Astrocyte (in vitro differentiated cells and primary cell): ENCODE results near the gene ADAMTS17. TPM values are rescaled to one million over a fixed set of nuclear protein-coding genes. Genes with fewer than 3 reads are reported as not detected.

ENCODE experiments used
- DNase-seq: peaks from one replicate; pipeline ENCODE4 v3.0.0-alpha.2; 2010; ENCODE audit warnings: low read depth
- FAIRE-seq: peaks from 2 replicates; lab custom pipeline; 2011; peaks lifted over from hg19 to GRCh38; lab: Jason Lieb, UNC
- H2AFZ ChIP-seq: 2 replicates; pipeline ENCODE4 v1.6.0; 2012; ENCODE audit warnings: low read depth, low read length, inconsistent platforms
- H3K27ac ChIP-seq: 2 replicates; pipeline ENCODE4 v1.5.1; 2011; ENCODE audit warnings: low read depth, low read length, inconsistent platforms
- H3K27me3 ChIP-seq: 2 replicates; pipeline ENCODE4 v1.6.0; 2011; ENCODE audit warnings: low read length, inconsistent platforms; ENCODE audit not compliant: insufficient read depth
- H3K36me3 ChIP-seq: 2 replicates; pipeline ENCODE4 v1.5.1; 2011; ENCODE audit warnings: low read length, inconsistent platforms; ENCODE audit not compliant: insufficient read depth
- H3K4me1 ChIP-seq: 2 replicates; pipeline ENCODE4 v1.5.1; 2011; ENCODE audit warnings: low read length, inconsistent platforms; ENCODE audit not compliant: insufficient read depth
- H3K4me2 ChIP-seq: 2 replicates; pipeline ENCODE4 v1.6.0; 2012; ENCODE audit warnings: low read length, inconsistent platforms
- H3K4me3 ChIP-seq: 2 replicates; pipeline ENCODE4 v1.5.1; 2011; ENCODE audit warnings: low read depth, mild to moderate bottlenecking, low read length, inconsistent platforms; ENCODE audit not compliant: insufficient read depth
- H3K79me2 ChIP-seq: 2 replicates; pipeline ENCODE4 v1.6.0; 2012; ENCODE audit warnings: mild to moderate bottlenecking, low read length, inconsistent platforms; ENCODE audit not compliant: insufficient read depth
- H3K9ac ChIP-seq: 2 replicates; pipeline ENCODE4 v1.6.0; 2012; ENCODE audit warnings: mild to moderate bottlenecking, low read length, inconsistent platforms
- H3K9me3 ChIP-seq: 2 replicates; pipeline ENCODE4 v1.5.1; 2012; ENCODE audit warnings: low read depth, mild to moderate bottlenecking, low read length, inconsistent platforms; ENCODE audit not compliant: insufficient read depth
- H4K20me1 ChIP-seq: 2 replicates; pipeline ENCODE4 v1.6.0; 2012; ENCODE audit warnings: low read length, inconsistent platforms; ENCODE audit not compliant: insufficient read depth
- H3K27ac Mint-ChIP-seq: one replicate; pipeline ENCODE4 v1.8.0; 2021; ENCODE audit warnings: mild to moderate bottlenecking, mixed read lengths; ENCODE audit not compliant: unreplicated experiment
- H3K27me3 Mint-ChIP-seq: one replicate; pipeline ENCODE4 v1.8.0; 2021; ENCODE audit warnings: low read depth, mixed read lengths; ENCODE audit not compliant: unreplicated experiment
- H3K36me3 Mint-ChIP-seq: one replicate; pipeline ENCODE4 v1.8.0; 2021; ENCODE audit warnings: low read depth, mixed read lengths; ENCODE audit not compliant: unreplicated experiment
- H3K4me1 Mint-ChIP-seq: one replicate; pipeline ENCODE4 v1.8.0; 2021; ENCODE audit warnings: low read depth, mixed read lengths; ENCODE audit not compliant: unreplicated experiment
- H3K4me3 Mint-ChIP-seq: one replicate; pipeline ENCODE4 v1.8.0; 2021; ENCODE audit warnings: mild to moderate bottlenecking, moderate library complexity, mixed read lengths; ENCODE audit not compliant: unreplicated experiment
- H3K9me3 Mint-ChIP-seq: one replicate; pipeline ENCODE4 v1.8.0; 2021; ENCODE audit warnings: mild to moderate bottlenecking, mixed read lengths; ENCODE audit not compliant: unreplicated experiment
- EZH2 ChIP-seq: IDR thresholded peaks from 2 replicates; pipeline ENCODE4 v1.6.1; 2012; ENCODE audit warnings: mild to moderate bottlenecking, low read length, inconsistent platforms; ENCODE audit not compliant: insufficient read depth
- total RNA-seq: library from RNA; stranded (reverse); gene quantifications from 2 replicates; pipeline ENCODE4 v1.2.1, GENCODE V29; 2021
- TF ChIP-seq, protein P1 (sequence below): IDR thresholded peaks from 2 replicates; pipeline ENCODE4 v1.5.1; 2011; ENCODE audit warnings: low read depth, mild to moderate bottlenecking, inconsistent platforms, low read length, moderate library complexity; ENCODE audit not compliant: insufficient read depth

Gene ADAMTS17
- total RNA-seq, 1 donor from 2014 or later: 0.27 TPM

DNA sequence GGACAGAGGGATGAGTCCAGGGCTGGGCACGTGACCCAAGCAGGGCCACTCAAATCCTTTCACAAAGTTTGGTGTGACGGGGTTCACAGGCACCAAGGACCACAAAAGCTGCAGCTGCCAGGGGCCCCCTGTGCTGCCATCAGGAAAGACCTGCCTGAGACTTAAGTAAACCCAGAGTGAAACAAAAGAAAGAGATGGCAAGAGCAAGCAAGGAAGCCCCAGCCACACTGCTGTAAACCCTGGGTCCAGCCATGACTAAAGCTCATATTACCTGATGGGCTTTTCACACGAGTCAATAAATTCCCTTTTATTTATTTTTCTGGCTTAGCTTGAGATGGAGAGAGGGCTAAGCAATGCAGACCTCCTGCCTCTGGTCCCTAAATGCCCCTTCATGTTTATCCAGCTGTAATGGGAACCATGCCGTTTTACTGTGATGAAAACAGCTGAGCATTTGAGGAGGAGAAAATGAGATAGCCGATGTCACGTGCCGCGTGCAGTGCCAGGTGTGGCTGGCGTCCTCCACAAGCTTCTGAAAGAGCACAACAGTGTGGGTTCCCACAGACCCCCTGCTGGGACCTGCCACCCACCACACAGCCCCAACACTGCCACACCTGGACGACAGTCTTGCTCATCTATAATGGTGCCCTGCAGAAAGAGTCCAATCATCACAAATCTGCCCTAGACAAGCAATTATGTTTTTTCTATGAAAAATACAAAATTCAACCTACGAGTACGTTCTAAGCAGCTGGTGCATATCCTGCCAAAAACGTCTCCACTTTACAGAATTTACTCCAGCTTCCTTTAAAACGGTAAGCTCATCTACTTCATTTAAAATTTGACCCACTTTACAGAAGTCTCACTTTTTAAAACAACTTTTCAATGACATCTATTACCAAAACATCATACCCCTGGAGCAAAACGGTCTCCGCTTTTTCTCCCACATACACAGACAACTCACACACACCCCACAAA lies 34.2 kb downstream of the ADAMTS17 start:
- no peak overlapping the region for H3K4me3 Mint-ChIP-seq
- Histone ChIP-seq H3K27ac (no peak overlapping the region), H2AFZ (no peak overlapping the region), H3K4me2 (no peak overlapping the region), H3K27me3 (peaks cover 7% of the 10 kb centered on the region), H3K9me3 (no peaks in the 10 kb centered on the region), H3K4me1 (no peaks in the 10 kb centered on the region), H3K36me3 (no peaks in the 10 kb centered on the region), H3K4me3 (no peak overlapping the region), H3K9ac (no peak overlapping the region), H3K79me2 (no peaks in the 10 kb centered on the region), H4K20me1 (no peaks in the 10 kb centered on the region)
- DNase-seq (no peak), FAIRE-seq (no peak)
- no peak overlapping the region for H3K27ac Mint-ChIP-seq
- H3K36me3 Mint-ChIP-seq: no peaks in the 10 kb centered on the region
- H3K9me3 Mint-ChIP-seq: peaks cover 3% of the 10 kb centered on the region
- TF ChIP-seq, protein P1, sequence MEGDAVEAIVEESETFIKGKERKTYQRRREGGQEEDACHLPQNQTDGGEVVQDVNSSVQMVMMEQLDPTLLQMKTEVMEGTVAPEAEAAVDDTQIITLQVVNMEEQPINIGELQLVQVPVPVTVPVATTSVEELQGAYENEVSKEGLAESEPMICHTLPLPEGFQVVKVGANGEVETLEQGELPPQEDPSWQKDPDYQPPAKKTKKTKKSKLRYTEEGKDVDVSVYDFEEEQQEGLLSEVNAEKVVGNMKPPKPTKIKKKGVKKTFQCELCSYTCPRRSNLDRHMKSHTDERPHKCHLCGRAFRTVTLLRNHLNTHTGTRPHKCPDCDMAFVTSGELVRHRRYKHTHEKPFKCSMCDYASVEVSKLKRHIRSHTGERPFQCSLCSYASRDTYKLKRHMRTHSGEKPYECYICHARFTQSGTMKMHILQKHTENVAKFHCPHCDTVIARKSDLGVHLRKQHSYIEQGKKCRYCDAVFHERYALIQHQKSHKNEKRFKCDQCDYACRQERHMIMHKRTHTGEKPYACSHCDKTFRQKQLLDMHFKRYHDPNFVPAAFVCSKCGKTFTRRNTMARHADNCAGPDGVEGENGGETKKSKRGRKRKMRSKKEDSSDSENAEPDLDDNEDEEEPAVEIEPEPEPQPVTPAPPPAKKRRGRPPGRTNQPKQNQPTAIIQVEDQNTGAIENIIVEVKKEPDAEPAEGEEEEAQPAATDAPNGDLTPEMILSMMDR: no peak
- no peak for TF ChIP-seq EZH2
- peaks cover 34% of the 10 kb centered on the region for H3K27me3 Mint-ChIP-seq
- H3K4me1 Mint-ChIP-seq: no peaks in the 10 kb centered on the region

DNA sequence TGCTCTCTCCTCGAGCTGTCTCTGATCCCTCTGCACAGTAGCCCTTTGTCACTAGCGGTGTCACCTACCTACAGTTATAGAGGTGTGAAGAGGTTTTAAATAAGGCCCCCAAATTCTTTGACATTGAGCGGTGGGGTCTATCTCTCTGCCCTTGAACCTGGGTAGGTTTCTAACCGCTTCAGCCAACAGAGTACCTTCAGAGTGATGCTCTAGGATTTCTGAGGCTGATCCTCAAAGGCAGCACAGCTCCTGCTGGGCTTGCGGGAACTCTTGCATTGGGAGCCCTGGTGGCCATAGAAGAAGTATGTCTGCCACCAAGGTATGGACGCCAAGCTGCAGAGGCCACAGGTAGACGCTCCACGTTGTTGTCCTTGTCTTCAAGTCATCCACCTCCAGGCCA lies 35.7 kb downstream of the ADAMTS17 start:
- peaks cover 34% of the 10 kb centered on the region for H3K27me3 Mint-ChIP-seq
- FAIRE-seq (no peak), DNase-seq (no peak)
- Histone ChIP-seq H3K4me1 (no peaks in the 10 kb centered on the region), H3K79me2 (no peaks in the 10 kb centered on the region), H3K4me3 (no peak overlapping the region), H4K20me1 (no peaks in the 10 kb centered on the region), H2AFZ (no peak overlapping the region), H3K4me2 (no peak overlapping the region), H3K27ac (no peak overlapping the region), H3K9ac (no peak overlapping the region), H3K27me3 (peaks cover 7% of the 10 kb centered on the region), H3K9me3 (no peaks in the 10 kb centered on the region), H3K36me3 (no peaks in the 10 kb centered on the region)
- no peaks in the 10 kb centered on the region for H3K4me1 Mint-ChIP-seq
- TF ChIP-seq, protein P1: no peak
- no peak for TF ChIP-seq EZH2
- H3K36me3 Mint-ChIP-seq: no peaks in the 10 kb centered on the region
- H3K4me3 Mint-ChIP-seq: no peak overlapping the region
- H3K9me3 Mint-ChIP-seq: no peaks in the 10 kb centered on the region
- no peak overlapping the region for H3K27ac Mint-ChIP-seq
